Vagina (tissue), 2 donors: ENCODE measurements around the gene ABCC6. TPM values are rescaled to one million over a fixed set of nuclear protein-coding genes. Genes with fewer than 3 reads are reported as not detected.

ENCODE experiments used
- DNase-seq, 2 donors: peaks; one replicate each; pipeline ENCODE4 v3.0.0-alpha.2; 2017; ENCODE audit errors: extremely low spot score in 2 of 2
- H3K27ac ChIP-seq: fragments of 200-600 bp; sonication (generic); one replicate; pipeline ENCODE4 v1.5.1; 2019
- H3K27me3 ChIP-seq: fragments of 200-600 bp; sonication (generic); one replicate; pipeline ENCODE4 v1.5.1; 2019
- H3K36me3 ChIP-seq, 2 donors: fragments of 200-600 bp; sonication (generic); one replicate each; pipeline ENCODE4 v1.5.1; 2017 to 2019
- H3K4me1 ChIP-seq: fragments of 200-600 bp; sonication (generic); one replicate; pipeline ENCODE4 v1.5.1; 2019
- H3K4me3 ChIP-seq, 2 donors: fragments of 200-600 bp; sonication (generic); 1 replicate in 1 of 2; 2 replicates in 1 of 2; pipeline ENCODE4 v1.5.1; 2016 to 2019
- H3K9me3 ChIP-seq: fragments of 200-600 bp; sonication (generic); one replicate; pipeline ENCODE4 v1.5.1; 2019
- POLR2A ChIP-seq, 2 donors: fragments of 450-650 bp; IDR thresholded peaks; one replicate each; pipeline ENCODE4 v1.6.1; 2017; ENCODE audit warnings: antibody characterized with exemption in 2 of 2, mild to moderate bottlenecking in 2 of 2, moderate library complexity in 2 of 2
- POLR2AphosphoS5 ChIP-seq, 2 donors: sonication (generic); formaldehyde crosslinking; IDR thresholded peaks; one replicate each; pipeline ENCODE4 v1.9.0; 2017; ENCODE audit warnings: antibody characterized with exemption in 2 of 2, mild to moderate bottlenecking in 2 of 2, low read depth in 1 of 2; ENCODE audit not compliant: insufficient read depth in 1 of 2
- intact Hi-C: fragments of 100-400 bp; cut with DNase I; formaldehyde crosslinking; loops from one replicate; pipeline ENCODE4 v1.15.1; 2023
- total RNA-seq: library from RNA; depleted of rRNA; stranded (reverse); fragments of >200 nt; gene quantifications from one replicate; pipeline ENCODE4 v1.2.3, GENCODE V29; 2016
- TF ChIP-seq, protein P1 (sequence below), 3 experiments: fragments of 450-650 bp in 2 of 3; fragments of 200-600 bp in 1 of 3; sonication (generic) in 1 of 3; IDR thresholded peaks; one replicate each; pipeline ENCODE4 v1.5.1; 2017 to 2019; ENCODE audit warnings: antibody characterized with exemption in 3 of 3, mild to moderate bottlenecking in 2 of 3, moderate library complexity in 2 of 3

The ABCC6 gene
- total RNA-seq, 1 donor from 2014 or later: 0.49 TPM

- intact Hi-C loops: no loop called here
- peaks cover 0 to 46% of the 10 kb centered on the region in 2 donors for H3K36me3 ChIP-seq
Observed at GRCh38 chr16:16124438-16124837, 98.9 kb downstream of the ABCC6 start.

DNA sequence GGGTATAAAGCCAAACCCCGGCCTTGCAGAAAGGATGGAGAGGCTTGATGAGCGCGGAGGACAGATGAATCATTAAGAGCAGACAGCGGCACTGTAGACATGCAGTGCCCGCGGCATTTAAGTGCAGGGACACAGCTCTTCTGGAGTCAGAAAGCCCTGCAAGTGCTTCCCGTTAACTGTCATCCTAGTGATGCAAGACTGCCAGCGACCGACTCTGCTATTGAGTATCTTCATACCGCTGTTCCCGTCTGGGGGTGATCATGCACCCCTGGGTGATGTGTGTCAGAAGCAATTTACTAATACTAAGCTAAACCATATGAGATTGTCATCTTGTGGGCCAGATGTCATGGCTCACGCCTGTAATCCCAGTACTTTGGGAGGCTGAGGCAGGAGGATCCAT lies 101.0 kb downstream of the ABCC6 start:
- Histone ChIP-seq H3K4me3 (no peak overlapping the region), H3K9me3 (peaks cover 3% of the 10 kb centered on the region), H3K4me1 (no peaks in the 10 kb centered on the region), H3K36me3 (peaks cover 0 to 68% of the 10 kb centered on the region in 2 donors), H3K27ac (no peak overlapping the region), H3K27me3 (no peaks in the 10 kb centered on the region)
- TF ChIP-seq POLR2AphosphoS5 (IDR thresholded peaks at IDR 0.05; ENCODE audit: insufficient read depth in 1 of 2, low read depth in 1 of 2) (no peak), POLR2A (IDR thresholded peaks at IDR 0.05) (no peak)
- TF ChIP-seq, protein P1, sequence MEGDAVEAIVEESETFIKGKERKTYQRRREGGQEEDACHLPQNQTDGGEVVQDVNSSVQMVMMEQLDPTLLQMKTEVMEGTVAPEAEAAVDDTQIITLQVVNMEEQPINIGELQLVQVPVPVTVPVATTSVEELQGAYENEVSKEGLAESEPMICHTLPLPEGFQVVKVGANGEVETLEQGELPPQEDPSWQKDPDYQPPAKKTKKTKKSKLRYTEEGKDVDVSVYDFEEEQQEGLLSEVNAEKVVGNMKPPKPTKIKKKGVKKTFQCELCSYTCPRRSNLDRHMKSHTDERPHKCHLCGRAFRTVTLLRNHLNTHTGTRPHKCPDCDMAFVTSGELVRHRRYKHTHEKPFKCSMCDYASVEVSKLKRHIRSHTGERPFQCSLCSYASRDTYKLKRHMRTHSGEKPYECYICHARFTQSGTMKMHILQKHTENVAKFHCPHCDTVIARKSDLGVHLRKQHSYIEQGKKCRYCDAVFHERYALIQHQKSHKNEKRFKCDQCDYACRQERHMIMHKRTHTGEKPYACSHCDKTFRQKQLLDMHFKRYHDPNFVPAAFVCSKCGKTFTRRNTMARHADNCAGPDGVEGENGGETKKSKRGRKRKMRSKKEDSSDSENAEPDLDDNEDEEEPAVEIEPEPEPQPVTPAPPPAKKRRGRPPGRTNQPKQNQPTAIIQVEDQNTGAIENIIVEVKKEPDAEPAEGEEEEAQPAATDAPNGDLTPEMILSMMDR (IDR thresholded peaks at IDR 0.05): no peak
- no peak for DNase-seq
- intact Hi-C loops: no loop called here

More at GRCh38 chr16:16124438-16124837, 98.9 kb downstream of the ABCC6 start:
- no peaks in the 10 kb centered on the region for H3K27me3 ChIP-seq
- no peak for DNase-seq
- H3K9me3 ChIP-seq: no peaks in the 10 kb centered on the region
- no peaks in the 10 kb centered on the region for H3K4me1 ChIP-seq
- TF ChIP-seq POLR2A (IDR thresholded peaks at IDR 0.05): no peak
- no peak for TF ChIP-seq POLR2AphosphoS5 (IDR thresholded peaks at IDR 0.05; ENCODE audit: insufficient read depth in 1 of 2, low read depth in 1 of 2)
- TF ChIP-seq, protein P1 (IDR thresholded peaks at IDR 0.05): no peak
- no peak overlapping the region for H3K27ac ChIP-seq
- H3K4me3 ChIP-seq: no peak overlapping the region

GRCh38 chr16:16121185-16121727 lies 102.0 kb downstream of the ABCC6 start:
- no peak for DNase-seq
- Histone ChIP-seq H3K27ac (no peak overlapping the region), H3K36me3 (peaks cover 0 to 77% of the 10 kb centered on the region in 2 donors), H3K4me3 (no peak overlapping the region), H3K4me1 (no peaks in the 10 kb centered on the region), H3K27me3 (no peaks in the 10 kb centered on the region), H3K9me3 (peaks cover 3% of the 10 kb centered on the region)
- intact Hi-C loops: no loop called here
- TF ChIP-seq POLR2AphosphoS5 (IDR thresholded peaks at IDR 0.05; ENCODE audit: insufficient read depth in 1 of 2, low read depth in 1 of 2) (no peak), POLR2A (IDR thresholded peaks at IDR 0.05) (no peak)
- TF ChIP-seq, protein P1 (IDR thresholded peaks at IDR 0.05): no peak

DNA sequence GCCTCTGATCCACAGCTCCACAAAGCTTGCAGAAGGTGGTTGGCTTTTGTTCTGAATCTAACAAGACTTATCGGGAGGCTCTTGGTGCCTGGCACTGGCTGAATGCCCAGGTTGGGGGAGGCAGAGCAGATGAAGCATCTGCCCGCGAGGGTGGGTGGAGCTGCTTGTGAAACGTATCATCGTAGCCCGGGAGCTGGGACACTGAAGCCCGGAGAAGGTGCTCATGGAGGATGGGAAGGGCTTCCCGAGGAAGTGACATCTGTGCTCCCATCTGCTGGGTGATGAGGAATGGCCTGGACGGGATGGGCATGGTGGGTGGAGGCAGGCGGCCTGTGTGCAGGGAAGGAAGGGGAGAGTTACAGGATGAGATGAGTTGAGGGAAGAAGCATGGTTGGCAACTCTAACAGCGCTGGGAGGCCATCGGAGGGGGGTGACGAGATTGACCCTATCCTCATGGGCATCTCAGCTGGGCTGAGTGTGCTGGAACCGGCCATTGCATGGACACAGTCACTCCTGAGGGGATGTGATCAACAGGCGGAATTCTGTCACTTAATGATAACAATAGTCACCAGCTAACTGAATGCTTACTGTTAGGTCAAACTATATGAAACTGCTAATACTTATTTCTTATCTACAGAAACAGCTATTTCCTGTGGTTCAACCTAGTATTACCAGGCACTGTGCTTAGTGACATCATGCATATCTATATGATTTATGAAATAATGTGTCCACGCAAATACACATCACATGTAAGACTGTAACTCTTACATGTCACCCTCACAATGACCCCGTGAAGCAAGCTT lies 102.7 kb downstream of the ABCC6 start:
- no peak for DNase-seq
- H3K36me3 ChIP-seq: peaks cover 0 to 78% of the 10 kb centered on the region in 2 donors
- H3K4me1 ChIP-seq: no peaks in the 10 kb centered on the region
- no peak overlapping the region for H3K27ac ChIP-seq
- intact Hi-C loops: no loop called here
- H3K4me3 ChIP-seq: no peak overlapping the region
- peaks cover 3% of the 10 kb centered on the region for H3K9me3 ChIP-seq
- no peaks in the 10 kb centered on the region for H3K27me3 ChIP-seq
- TF ChIP-seq, protein P1 (IDR thresholded peaks at IDR 0.05): no peak
- TF ChIP-seq POLR2AphosphoS5 (IDR thresholded peaks at IDR 0.05; ENCODE audit: insufficient read depth in 1 of 2, low read depth in 1 of 2) (no peak), POLR2A (IDR thresholded peaks at IDR 0.05) (no peak)

DNA sequence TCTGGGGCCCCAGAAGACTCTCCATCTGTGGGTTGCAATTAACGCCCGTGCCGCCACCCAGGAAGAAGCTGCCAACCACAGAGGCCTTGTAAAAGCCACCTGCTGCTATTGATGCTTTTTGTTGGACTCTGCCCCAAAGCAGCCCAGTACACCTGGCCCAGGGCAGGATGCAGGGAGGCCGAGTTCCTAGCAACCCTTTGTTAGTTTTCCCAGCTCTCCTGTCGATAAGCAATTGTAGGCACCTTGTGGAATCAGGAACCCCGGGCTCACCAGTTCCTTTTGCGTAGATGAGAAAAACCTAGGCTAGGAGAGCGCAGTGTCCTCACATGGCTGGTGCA lies 103.3 kb downstream of the ABCC6 start:
- no peak overlapping the region for H3K27ac ChIP-seq
- no peak for TF ChIP-seq POLR2AphosphoS5 (IDR thresholded peaks at IDR 0.05; ENCODE audit: insufficient read depth in 1 of 2, low read depth in 1 of 2)
- TF ChIP-seq, protein P1 (IDR thresholded peaks at IDR 0.05): no peak
- TF ChIP-seq POLR2A (IDR thresholded peaks at IDR 0.05): no peak

More for the DNA sequence above, 103.3 kb downstream of the ABCC6 start:
- DNase-seq: no peak
- Histone ChIP-seq H3K36me3 (peaks cover 0 to 79% of the 10 kb centered on the region in 2 donors), H3K27me3 (no peaks in the 10 kb centered on the region), H3K4me3 (no peak overlapping the region), H3K9me3 (peaks cover 3% of the 10 kb centered on the region), H3K4me1 (no peaks in the 10 kb centered on the region)
- intact Hi-C loops: no loop called here
